K562 (cell line): ENCODE results near the gene LAMA4. TPM values are rescaled to one million over a fixed set of nuclear protein-coding genes. Genes with fewer than 3 reads are reported as not detected.

Experiments
- ATAC-seq: fragments of 200-7000 bp; cut with Tn5 transposase; 3 replicates; pipeline ENCODE4 v1.9.1; 2020; ENCODE audit warnings: moderate library complexity
- BruUV-seq: library from RNA; stranded (reverse); fragments of 400-500 nt; replicated peaks from 2 replicates; lab custom pipeline; 2021; lab: Mats Ljungman, UMichigan
- CTCF ChIA-PET: fragments of 300-600 bp; formaldehyde crosslinking; extraction: SDS; loops from one replicate; lab custom pipeline; 2021; ENCODE audit warnings: low intra/inter-chr PET ratio; lab: Yijun Ruan, JAX
- POLR2A ChIA-PET: fragments of 300-600, 350-650 bp; sonication (Branson Sonifier 250); formaldehyde crosslinking; extraction: SDS; loops from one replicate; lab custom pipeline; 2021; ENCODE audit warnings: antibody characterized with exemption, inconsistent platforms; lab: Yijun Ruan, JAX
- DNase-seq, 4 experiments: peaks; one replicate each; pipeline versions ENCODE4 v3.0.0 to v3.0.0-alpha.2; 2011 to 2018; ENCODE audit warnings: low spot score in 3 of 4, mixed read lengths in 3 of 4; ENCODE audit errors: extremely low read depth in 1 of 4
- FAIRE-seq: peaks from 2 replicates; lab custom pipeline; 2011; peaks lifted over from hg19 to GRCh38; lab: Jason Lieb, UNC
- H2AFZ ChIP-seq: 2 replicates; pipeline ENCODE4 v1.6.0; 2011; ENCODE audit warnings: low read depth, low read length, control low read depth, inconsistent platforms
- H3K27ac ChIP-seq: fragments of 200-600 bp; 3 replicates; pipeline ENCODE4 v1.8.0; 2011; ENCODE audit warnings: low read depth, mild to moderate bottlenecking, control low read depth, inconsistent platforms, low read length, moderate library complexity, mixed read lengths; ENCODE audit errors: extremely low read depth
- H3K27me3 ChIP-seq, 2 experiments: fragments of 300-600 bp in 1 of 2; 2 replicates in 1 of 2; 3 replicates in 1 of 2; pipeline versions ENCODE4 v1.6.0 to v1.8.0; 2011; ENCODE audit warnings: inconsistent platforms in 2 of 2, low read length in 2 of 2, mild to moderate bottlenecking in 1 of 2, mixed read lengths in 1 of 2, moderate library complexity in 1 of 2; ENCODE audit not compliant: control insufficient read depth in 2 of 2, insufficient read depth in 2 of 2
- H3K36me3 ChIP-seq: fragments of 300-600 bp; 3 replicates; pipeline ENCODE4 v1.8.0; 2011; ENCODE audit warnings: mild to moderate bottlenecking, low read length, inconsistent platforms; ENCODE audit not compliant: control insufficient read depth, insufficient read depth
- H3K4me1 ChIP-seq, 2 experiments: fragments of 200-600 bp in 1 of 2; replicated peaks in 1 of 2; 2 replicates in 1 of 2; 3 replicates in 1 of 2; pipeline versions ENCODE4 v1.5.1 to v1.8.0; 2011; ENCODE audit warnings: inconsistent platforms in 2 of 2, low read length in 2 of 2, mild to moderate bottlenecking in 1 of 2, mixed read lengths in 1 of 2, moderate library complexity in 1 of 2; ENCODE audit not compliant: control insufficient read depth in 2 of 2, insufficient read depth in 2 of 2
- H3K4me2 ChIP-seq: 2 replicates; pipeline ENCODE4 v1.6.1; 2011; ENCODE audit warnings: low read length, control low read depth, inconsistent platforms, mixed read lengths; ENCODE audit not compliant: insufficient read depth
- H3K4me3 ChIP-seq: fragments of 200-600 bp; sonication (generic), shearing (Covaris generic); 2 replicates; pipeline ENCODE4 v1.5.1; 2016; ENCODE audit warnings: control low read depth, inconsistent platforms
- H3K79me2 ChIP-seq: fragments of 200-600 bp; 3 replicates; pipeline ENCODE4 v1.8.0; 2011; ENCODE audit warnings: low read length, inconsistent platforms; ENCODE audit not compliant: control insufficient read depth, insufficient read depth
- H3K9ac ChIP-seq, 2 experiments: 2 replicates each; pipeline versions ENCODE4 v1.6.0 to v1.6.1; 2011; ENCODE audit warnings: low read depth in 2 of 2, low read length in 2 of 2, control low read depth in 1 of 2, inconsistent platforms in 1 of 2, mild to moderate bottlenecking in 1 of 2, mixed read lengths in 1 of 2; ENCODE audit not compliant: insufficient read depth in 1 of 2
- H3K9me1 ChIP-seq: one replicate; pipeline ENCODE4 v1.6.0; 2011; ENCODE audit warnings: inconsistent platforms, mild to moderate bottlenecking, low read length, moderate library complexity; ENCODE audit not compliant: control insufficient read depth, insufficient read depth
- H3K9me3 ChIP-seq: replicated peaks from 2 replicates; pipeline ENCODE4 v1.5.1; 2011; ENCODE audit warnings: low read depth, low read length, inconsistent platforms; ENCODE audit not compliant: control insufficient read depth, insufficient read depth
- H4K20me1 ChIP-seq: replicated peaks from 2 replicates; pipeline ENCODE4 v1.6.1; 2011; ENCODE audit warnings: low read length, inconsistent platforms, mixed read lengths; ENCODE audit not compliant: control insufficient read depth, insufficient read depth
- BDP1 ChIP-seq: IDR thresholded peaks from 3 replicates; pipeline ENCODE4 v1.6.1; 2011; ENCODE audit not compliant: insufficient read length, insufficient read depth
- HMG20B ChIP-seq: fragments of 250-450 bp; sonication (Bioruptor Pico); IDR thresholded peaks from 2 replicates; pipeline ENCODE4 v1.5.0; 2021; ENCODE audit warnings: mild to moderate bottlenecking
- L3MBTL2 ChIP-seq: fragments of 450-650 bp; IDR thresholded peaks from 2 replicates; pipeline ENCODE4 v1.6.1; 2016; ENCODE audit warnings: mild to moderate bottlenecking, moderate library complexity
- XRCC4 ChIP-seq: IDR thresholded peaks from one replicate; pipeline ENCODE4 v1.6.1; 2011; ENCODE audit not compliant: insufficient read depth, insufficient read length; ENCODE audit errors: extremely low read depth
- ZNF212 ChIP-seq: fragments of 450-650 bp; formaldehyde crosslinking; IDR thresholded peaks from 2 replicates; pipeline ENCODE4 v1.4.0; 2020; ENCODE audit warnings: mild to moderate bottlenecking
- ZNF316 ChIP-seq: fragments of 450-650 bp; IDR thresholded peaks from 2 replicates; pipeline ENCODE4 v1.6.1; 2016
- ZNF408 ChIP-seq: fragments of 250-450 bp; sonication (Bioruptor Pico); IDR thresholded peaks from 2 replicates; pipeline ENCODE4 v1.4.0; 2020; ENCODE audit warnings: low read depth, mild to moderate bottlenecking, moderate library complexity
- ZNF507 ChIP-seq: conservative IDR thresholded peaks from 2 replicates; pipeline ENCODE4 v1.6.1; 2017; ENCODE audit warnings: missing genetic modification characterization, missing compliant biosample characterization
- ZNF764 ChIP-seq: fragments of 250-450 bp; sonication (Bioruptor Pico); IDR thresholded peaks from 2 replicates; pipeline ENCODE4 v1.4.0; 2020; ENCODE audit warnings: low read depth, mild to moderate bottlenecking, moderate library complexity
- WGBS: fragments of 100-300 bp; shearing (Covaris generic); methylation state at CpG from one replicate; pipeline ENCODE4 v1.1.6; 2016; ENCODE audit warnings: low coverage, mixed read lengths; ENCODE audit not compliant: insufficient coverage; ENCODE audit errors: missing lambda C conversion rate; 5-methylcytosine and 5-hydroxymethylcytosine counted together
- in situ Hi-C: fragments of 300-500 bp; cut with MboI; formaldehyde crosslinking; loops from 4 replicates; pipeline ENCODE4 v1.15.0; 2018; ENCODE audit warnings: inconsistent platforms, mixed read lengths
- intact Hi-C: fragments of 100-400 bp; cut with micrococcal nuclease; formaldehyde crosslinking; loops from 2 replicates; pipeline ENCODE4 v1.14.2; 2022
- polyA plus RNA-seq, 8 experiments: library from polyadenylated mRNA; depleted of rRNA in 4 of 8; stranded (reverse) in 5 of 8; unstranded in 3 of 8; fragments of >200 nt; fragmentation: Nextera tagmentation in 2 of 8; fragmentation: Illumina TruSeq in 1 of 8; extraction: Ambion mirVana in 2 of 8; extraction: Trizol in 1 of 8; gene quantifications; 2 replicates each; pipeline versions ENCODE4 v1.2.1 to v1.2.3, GENCODE V29; 2011 to 2014; ENCODE audit warnings: inconsistent platforms in 1 of 8, missing spikeins in 1 of 8
- total RNA-seq, 7 experiments: library from RNA; depleted of rRNA in 6 of 7; stranded (reverse); fragments of >200 nt in 6 of 7; fragmentation: Illumina TruSeq in 2 of 7; extraction: Trizol in 2 of 7; gene quantifications; 2 replicates each; pipeline versions ENCODE4 v1.2.1 to v1.2.3, GENCODE V29; 2011 to 2021; ENCODE audit warnings: low replicate concordance in 1 of 7
- TF ChIP-seq, protein P1 (sequence below), 2 experiments: fragments of 450-650 bp; IDR thresholded peaks; 2 replicates each; pipeline ENCODE4 v1.6.1; 2016; ENCODE audit warnings: mild to moderate bottlenecking in 2 of 2, borderline replicate concordance in 1 of 2, low read depth in 1 of 2, moderate library complexity in 1 of 2

Gene LAMA4
- total and polyA plus RNA-seq, 9 of the 15 experiments (the other 6 are each of a cell fraction or from before 2014, with no cell fraction given) = 0.05 to 2.9 (median 0.51) TPM

- no TSS peak for BruUV-seq
- no peak overlapping the region for H3K9ac ChIP-seq
- no peaks in the 10 kb centered on the region for H3K27me3 ChIP-seq
- in situ Hi-C loops (loop anchor here (25.0 kb wide), 1 partner anchor 1713 kb away; no protein-coding TSS in a partner anchor), intact Hi-C loops (no loop called here)
- TF ChIP-seq, protein P1, sequence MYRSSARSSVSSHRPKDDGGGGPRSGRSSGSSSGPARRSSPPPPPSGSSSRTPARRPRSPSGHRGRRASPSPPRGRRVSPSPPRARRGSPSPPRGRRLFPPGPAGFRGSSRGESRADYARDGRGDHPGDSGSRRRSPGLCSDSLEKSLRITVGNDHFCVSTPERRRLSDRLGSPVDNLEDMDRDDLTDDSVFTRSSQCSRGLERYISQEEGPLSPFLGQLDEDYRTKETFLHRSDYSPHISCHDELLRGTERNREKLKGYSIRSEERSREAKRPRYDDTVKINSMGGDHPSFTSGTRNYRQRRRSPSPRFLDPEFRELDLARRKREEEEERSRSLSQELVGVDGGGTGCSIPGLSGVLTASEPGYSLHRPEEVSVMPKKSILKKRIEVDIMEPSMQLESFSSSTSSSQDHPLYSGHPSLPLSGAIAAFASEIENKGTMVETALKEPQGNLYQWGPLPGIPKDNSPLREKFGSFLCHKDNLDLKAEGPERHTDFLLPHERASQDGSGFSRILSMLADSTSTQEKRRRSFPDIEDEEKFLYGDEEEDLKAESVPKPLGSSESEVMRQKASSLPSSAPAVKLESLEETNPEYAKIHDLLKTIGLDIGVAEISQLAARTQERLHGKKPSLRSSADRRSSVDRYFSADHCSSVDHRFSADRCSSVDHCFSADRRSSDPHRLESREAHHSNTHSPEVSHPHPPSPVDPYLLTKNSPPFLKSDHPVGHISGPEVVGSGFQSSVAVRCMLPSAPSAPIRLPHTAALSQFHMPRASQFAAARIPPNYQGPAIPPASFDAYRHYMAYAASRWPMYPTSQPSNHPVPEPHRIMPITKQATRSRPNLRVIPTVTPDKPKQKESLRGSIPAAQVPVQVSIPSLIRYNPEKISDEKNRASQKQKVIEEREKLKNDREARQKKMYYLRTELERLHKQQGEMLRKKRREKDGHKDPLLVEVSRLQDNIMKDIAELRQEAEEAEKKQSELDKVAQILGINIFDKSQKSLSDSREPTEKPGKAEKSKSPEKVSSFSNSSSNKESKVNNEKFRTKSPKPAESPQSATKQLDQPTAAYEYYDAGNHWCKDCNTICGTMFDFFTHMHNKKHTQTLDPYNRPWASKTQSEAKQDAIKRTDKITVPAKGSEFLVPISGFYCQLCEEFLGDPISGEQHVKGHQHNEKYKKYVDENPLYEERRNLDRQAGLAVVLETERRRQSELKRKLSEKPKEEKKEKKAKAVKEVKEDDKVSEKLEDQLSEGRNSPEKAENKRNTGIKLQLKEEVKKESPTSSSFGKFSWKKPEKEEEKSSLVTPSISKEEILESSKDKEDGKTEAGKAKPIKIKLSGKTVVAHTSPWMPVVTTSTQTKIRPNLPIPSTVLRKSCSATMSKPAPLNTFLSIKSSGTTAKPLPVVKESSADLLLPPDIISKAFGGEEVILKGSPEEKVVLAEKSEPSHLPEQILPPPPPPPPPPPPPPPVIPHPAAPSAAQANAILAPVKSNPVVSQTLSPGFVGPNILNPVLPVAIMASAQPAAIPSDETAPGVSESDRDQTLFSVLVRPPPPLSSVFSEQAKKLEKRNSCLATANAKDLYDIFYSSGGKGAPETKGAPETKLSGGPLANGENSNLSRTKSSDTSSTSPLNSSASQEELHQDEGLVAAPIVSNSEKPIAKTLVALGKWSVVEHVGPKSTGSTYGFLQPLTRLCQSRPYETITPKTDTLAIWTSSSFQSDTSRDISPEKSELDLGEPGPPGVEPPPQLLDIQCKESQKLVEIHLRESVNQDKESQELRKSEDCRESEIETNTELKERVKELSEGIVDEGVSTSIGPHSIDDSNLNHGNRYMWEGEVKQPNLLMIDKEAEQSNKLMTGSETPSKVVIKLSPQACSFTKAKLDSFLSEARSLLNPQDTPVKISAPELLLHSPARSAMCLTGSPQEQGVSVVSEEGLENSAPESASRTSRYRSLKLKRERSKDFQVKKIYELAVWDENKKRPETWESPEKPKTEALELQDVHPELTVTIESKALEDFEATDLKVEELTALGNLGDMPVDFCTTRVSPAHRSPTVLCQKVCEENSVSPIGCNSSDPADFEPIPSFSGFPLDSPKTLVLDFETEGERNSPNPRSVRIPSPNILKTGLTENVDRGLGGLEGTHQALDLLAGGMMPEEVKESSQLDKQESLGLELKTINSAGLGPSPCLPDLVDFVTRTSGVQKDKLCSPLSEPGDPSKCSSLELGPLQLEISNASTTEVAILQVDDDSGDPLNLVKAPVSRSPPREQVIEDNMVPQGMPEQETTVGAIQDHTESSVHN (IDR thresholded peaks at IDR 0.05; ENCODE audit: borderline replicate concordance in 1 of 2, low read depth in 1 of 2) = no peak
- TF ChIP-seq XRCC4 = no peak
- no peak for TF ChIP-seq ZNF316
- no peak for TF ChIP-seq ZNF212
- no peak for TF ChIP-seq ZNF764 (CRISPR knock-in tag)
- no peak for TF ChIP-seq ZNF408 (CRISPR knock-in tag)
- no peak for TF ChIP-seq L3MBTL2
- TF ChIP-seq HMG20B = no peak
- no peak for TF ChIP-seq ZNF507 (tag)
- no peak for TF ChIP-seq BDP1
- WGBS = 0% methylated on average over 3 of the region's 3 CpGs
- no peaks in the 10 kb centered on the region for H3K9me3 ChIP-seq
- no peaks in the 10 kb centered on the region for H4K20me1 ChIP-seq
- ChIA-PET POLR2A (no interaction called here), CTCF (no interaction called here)
- no peak overlapping the region for H3K4me3 ChIP-seq
- H3K27ac ChIP-seq = no peak overlapping the region
- no peaks in the 10 kb centered on the region for H3K9me1 ChIP-seq
- FAIRE-seq (no peak), DNase-seq (no peak), ATAC-seq (no peak)
- H3K4me1 ChIP-seq = no peaks in the 10 kb centered on the region
- H3K4me2 ChIP-seq = no peak overlapping the region
- H3K36me3 ChIP-seq = no peaks in the 10 kb centered on the region
- H2AFZ ChIP-seq = no peak overlapping the region
- H3K79me2 ChIP-seq = no peaks in the 10 kb centered on the region
Measured at GRCh38 chr6:112199001-112199403, 55.4 kb downstream of the LAMA4 start.
